T-helper 1 cell treated with Interleukin-12 subunit alpha and Interleukin-12 subunit beta and Interleukin-4 antibody, amounts not matched to agents 30 ng/mL and 1 ng/mL, for 36 hours (primary cell): ENCODE data around the gene KRT25. TPM values are rescaled to one million over a fixed set of nuclear protein-coding genes. Genes with fewer than 3 reads are reported as not detected.

Experiments used
- intact Hi-C: fragments of 100-400 bp; cut with micrococcal nuclease; formaldehyde crosslinking; loops from one replicate; pipeline ENCODE4 v1.15.1; 2024
- total RNA-seq: library from RNA; stranded (reverse); gene quantifications from 2 replicates; pipeline ENCODE4 v1.2.3, GENCODE V29; 2022

The KRT25 gene
- total RNA-seq, 1 donor from 2014 or later: not detected

- intact Hi-C loops: no loop called here
These were observed 55.8 kb downstream of the KRT25 start for GRCh38 chr17:40699371-40699770.

Other genes starting within 250 kb of the KRT25 start
- gene CCR7, start 189.9 kb downstream of the KRT25 start, total RNA-seq: 169 and 171 TPM in 2 replicates
- 96.3 and 98.8 TPM in 2 replicates for gene SMARCE1, start 107.5 kb downstream of the KRT25 start, total RNA-seq
- gene KRT222, start 90.2 kb downstream of the KRT25 start, total RNA-seq: not detected in 2 replicates
- not detected in 2 replicates for gene KRT24, start 51.6 kb downstream of the KRT25 start, total RNA-seq
- not detected in 2 replicates for gene KRT26, start 16.9 kb upstream of the KRT25 start, total RNA-seq
- not detected in 2 replicates for gene KRT27, start 27.2 kb upstream of the KRT25 start, total RNA-seq
- gene KRT28, start 44.6 kb upstream of the KRT25 start, total RNA-seq: not detected in 2 replicates
- 21.0 and 25.6 TPM in 2 replicates for gene KRT10, start 67.3 kb upstream of the KRT25 start, total RNA-seq
- not detected in 2 replicates for gene KRT12, start 111.9 kb upstream of the KRT25 start, total RNA-seq
- not detected in 2 replicates for gene KRT20, start 129.9 kb upstream of the KRT25 start, total RNA-seq
- gene KRT23, start 182.3 kb upstream of the KRT25 start, total RNA-seq: not detected in 2 replicates
- not detected in 2 replicates for gene KRT39, start 211.6 kb upstream of the KRT25 start, total RNA-seq
- gene KRT40, start 229.0 kb upstream of the KRT25 start, total RNA-seq: not detected in 2 replicates
- not detected in 2 replicates for gene KRTAP3-3, start 238.8 kb upstream of the KRT25 start, total RNA-seq
- not detected in 2 replicates for gene KRTAP3-2, start 244.6 kb upstream of the KRT25 start, total RNA-seq